ENCODE measurements around the gene SERPINA4.

DNA sequence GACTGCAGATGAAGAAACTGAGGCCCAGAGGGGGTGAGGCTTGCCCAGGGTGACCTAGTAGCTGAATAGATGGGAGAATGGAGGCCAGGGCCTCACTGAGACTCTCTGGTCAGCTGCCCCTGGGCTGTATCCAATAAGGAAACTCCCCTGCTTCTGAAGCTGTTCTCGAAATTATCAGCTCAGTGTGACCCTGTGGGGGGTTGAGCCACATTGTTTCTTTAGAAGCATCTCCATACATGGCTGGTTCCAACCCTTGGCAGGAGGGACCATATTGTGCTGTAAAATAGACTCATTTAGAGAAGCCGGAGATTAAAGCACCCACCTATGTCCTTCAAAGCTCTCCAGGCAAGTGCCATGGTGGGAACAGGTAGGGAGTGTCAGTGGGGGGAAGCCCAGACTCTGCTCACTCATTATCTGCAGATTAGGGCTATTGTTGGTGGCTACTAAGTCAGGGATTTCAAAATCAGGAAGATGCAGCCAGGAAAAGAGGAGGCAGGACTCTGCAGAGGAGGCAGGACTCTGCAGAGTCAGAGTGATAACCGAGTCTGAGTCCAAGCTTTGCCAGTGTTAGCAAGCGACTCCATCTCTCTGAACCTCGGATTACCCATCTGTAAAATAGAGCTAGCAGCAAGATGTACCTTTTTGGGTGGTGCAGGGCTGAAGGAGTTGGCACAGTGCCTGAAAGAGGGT, 23.5 kb downstream of the SERPINA4 start:
- TF ChIP-seq NR2F6 (CRISPR knock-in tag; IDR thresholded peaks at IDR 0.05), result no peak
- TF ChIP-seq, protein P1, sequence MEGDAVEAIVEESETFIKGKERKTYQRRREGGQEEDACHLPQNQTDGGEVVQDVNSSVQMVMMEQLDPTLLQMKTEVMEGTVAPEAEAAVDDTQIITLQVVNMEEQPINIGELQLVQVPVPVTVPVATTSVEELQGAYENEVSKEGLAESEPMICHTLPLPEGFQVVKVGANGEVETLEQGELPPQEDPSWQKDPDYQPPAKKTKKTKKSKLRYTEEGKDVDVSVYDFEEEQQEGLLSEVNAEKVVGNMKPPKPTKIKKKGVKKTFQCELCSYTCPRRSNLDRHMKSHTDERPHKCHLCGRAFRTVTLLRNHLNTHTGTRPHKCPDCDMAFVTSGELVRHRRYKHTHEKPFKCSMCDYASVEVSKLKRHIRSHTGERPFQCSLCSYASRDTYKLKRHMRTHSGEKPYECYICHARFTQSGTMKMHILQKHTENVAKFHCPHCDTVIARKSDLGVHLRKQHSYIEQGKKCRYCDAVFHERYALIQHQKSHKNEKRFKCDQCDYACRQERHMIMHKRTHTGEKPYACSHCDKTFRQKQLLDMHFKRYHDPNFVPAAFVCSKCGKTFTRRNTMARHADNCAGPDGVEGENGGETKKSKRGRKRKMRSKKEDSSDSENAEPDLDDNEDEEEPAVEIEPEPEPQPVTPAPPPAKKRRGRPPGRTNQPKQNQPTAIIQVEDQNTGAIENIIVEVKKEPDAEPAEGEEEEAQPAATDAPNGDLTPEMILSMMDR (IDR thresholded peaks at IDR 0.05 in 2 of 3, conservative IDR thresholded peaks at IDR 0.05 in 1 of 3; ENCODE audit: insufficient read depth in 2 of 3, low read depth in 1 of 3, low read length in 3 of 3), result no peak
- TF ChIP-seq FOXM1 (IDR thresholded peaks at IDR 0.05; ENCODE audit: low read depth), result no peak
- TF ChIP-seq FOXM1 (CRISPR knock-in tag; IDR thresholded peaks at IDR 0.05; ENCODE audit: low read depth), result no peak
- no peak for TF ChIP-seq CBFA2T3 (IDR thresholded peaks at IDR 0.05)
- TF ChIP-seq HNRNPUL1 (IDR thresholded peaks at IDR 0.05; ENCODE audit: low read length), result no peak
- TF ChIP-seq POLR2AphosphoS2 (IDR thresholded peaks at IDR 0.05; ENCODE audit: low read length), result no peak
- no peak for TF ChIP-seq HDAC2 (IDR thresholded peaks at IDR 0.05)
- TF ChIP-seq, protein P2, sequence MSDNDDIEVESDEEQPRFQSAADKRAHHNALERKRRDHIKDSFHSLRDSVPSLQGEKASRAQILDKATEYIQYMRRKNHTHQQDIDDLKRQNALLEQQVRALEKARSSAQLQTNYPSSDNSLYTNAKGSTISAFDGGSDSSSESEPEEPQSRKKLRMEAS (CRISPR knock-in tag; IDR thresholded peaks at IDR 0.05), result no peak
- TF ChIP-seq NFRKB (IDR thresholded peaks at IDR 0.05; ENCODE audit: low read depth), result no peak
- TF ChIP-seq POLR2A (conservative IDR thresholded peaks at IDR 0.05), result no peak
- TF ChIP-seq, protein P3, sequence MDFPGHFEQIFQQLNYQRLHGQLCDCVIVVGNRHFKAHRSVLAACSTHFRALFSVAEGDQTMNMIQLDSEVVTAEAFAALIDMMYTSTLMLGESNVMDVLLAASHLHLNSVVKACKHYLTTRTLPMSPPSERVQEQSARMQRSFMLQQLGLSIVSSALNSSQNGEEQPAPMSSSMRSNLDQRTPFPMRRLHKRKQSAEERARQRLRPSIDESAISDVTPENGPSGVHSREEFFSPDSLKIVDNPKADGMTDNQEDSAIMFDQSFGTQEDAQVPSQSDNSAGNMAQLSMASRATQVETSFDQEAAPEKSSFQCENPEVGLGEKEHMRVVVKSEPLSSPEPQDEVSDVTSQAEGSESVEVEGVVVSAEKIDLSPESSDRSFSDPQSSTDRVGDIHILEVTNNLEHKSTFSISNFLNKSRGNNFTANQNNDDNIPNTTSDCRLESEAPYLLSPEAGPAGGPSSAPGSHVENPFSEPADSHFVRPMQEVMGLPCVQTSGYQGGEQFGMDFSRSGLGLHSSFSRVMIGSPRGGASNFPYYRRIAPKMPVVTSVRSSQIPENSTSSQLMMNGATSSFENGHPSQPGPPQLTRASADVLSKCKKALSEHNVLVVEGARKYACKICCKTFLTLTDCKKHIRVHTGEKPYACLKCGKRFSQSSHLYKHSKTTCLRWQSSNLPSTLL (IDR thresholded peaks at IDR 0.05), result no peak
- no peak for TF ChIP-seq ARID2 (IDR thresholded peaks at IDR 0.05)
